KOPT-K1 (cell line): ENCODE measurements around the gene CAMP.
"Not testable (repeated sequence)": the region's sequence is repeated elsewhere in the genome, so short reads cannot be mapped to it uniquely, and the experiment has no call there.

Experiments
- H3K27ac ChIP-seq: fragments of 200-600 bp; sonication (generic); 2 replicates; pipeline ENCODE4 v1.5.1; 2016; ENCODE audit warnings: antibody characterized with exemption, mild to moderate bottlenecking, low read depth, low read length; ENCODE audit not compliant: poor library complexity, severe bottlenecking
- H3K36me3 ChIP-seq: fragments of 200-600 bp; sonication (generic); 2 replicates; pipeline ENCODE4 v1.5.1; 2017; ENCODE audit warnings: antibody characterized with exemption, mild to moderate bottlenecking, low read length, moderate library complexity; ENCODE audit not compliant: insufficient read depth
- H3K9me3 ChIP-seq: fragments of 200-600 bp; sonication (generic); 2 replicates; pipeline ENCODE4 v1.5.1; 2017; ENCODE audit warnings: antibody characterized with exemption, low read length, mild to moderate bottlenecking; ENCODE audit not compliant: insufficient read depth, poor library complexity, severe bottlenecking

Gene CAMP

DNA sequence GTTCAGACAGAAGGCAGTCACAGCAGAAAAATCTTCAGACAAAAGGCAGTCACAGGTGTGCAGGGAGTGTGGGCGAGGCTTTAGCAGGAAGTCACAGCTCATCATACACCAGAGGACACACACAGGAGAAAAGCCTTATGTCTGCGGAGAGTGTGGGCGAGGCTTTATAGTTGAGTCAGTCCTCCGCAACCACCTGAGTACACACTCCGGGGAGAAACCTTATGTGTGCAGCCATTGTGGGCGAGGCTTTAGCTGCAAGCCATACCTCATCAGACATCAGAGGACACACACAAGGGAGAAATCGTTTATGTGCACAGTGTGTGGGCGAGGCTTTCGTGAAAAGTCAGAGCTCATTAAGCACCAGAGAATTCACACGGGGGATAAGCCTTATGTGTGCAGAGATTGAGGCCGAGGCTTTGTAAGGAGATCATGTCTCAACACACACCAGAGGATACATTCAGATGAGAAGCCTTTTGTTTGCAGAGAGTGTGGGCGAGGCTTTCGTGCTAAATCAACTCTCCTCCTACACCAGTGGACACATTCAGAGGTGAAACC lies 45.2 kb downstream of the CAMP start:
- Histone ChIP-seq H3K36me3 (peaks cover 63% of the 10 kb centered on the region), H3K9me3 (no peaks in the 10 kb centered on the region), H3K27ac (no peak overlapping the region)

GRCh38 chr3:48268936-48269561 lies 45.8 kb downstream of the CAMP start:
- peaks cover 57% of the 10 kb centered on the region for H3K36me3 ChIP-seq
- no peak overlapping the region for H3K27ac ChIP-seq
- H3K9me3 ChIP-seq: no peaks in the 10 kb centered on the region

GRCh38 chr3:48269592-48269991 lies 46.3 kb downstream of the CAMP start:
- Histone ChIP-seq H3K36me3 (peaks cover 57% of the 10 kb centered on the region), H3K27ac (no peak overlapping the region), H3K9me3 (no peaks in the 10 kb centered on the region)

GRCh38 chr3:48270306-48270705 lies 47.0 kb downstream of the CAMP start:
- Histone ChIP-seq H3K9me3 (no peaks in the 10 kb centered on the region), H3K36me3 (peaks cover 57% of the 10 kb centered on the region), H3K27ac (no peak overlapping the region)

- peaks cover 52% of the 10 kb centered on the region for H3K36me3 ChIP-seq
- not testable (repeated sequence) for H3K27ac ChIP-seq, H3K9me3 ChIP-seq
Measured at GRCh38 chr3:48271223-48271622, 47.9 kb downstream of the CAMP start.

DNA sequence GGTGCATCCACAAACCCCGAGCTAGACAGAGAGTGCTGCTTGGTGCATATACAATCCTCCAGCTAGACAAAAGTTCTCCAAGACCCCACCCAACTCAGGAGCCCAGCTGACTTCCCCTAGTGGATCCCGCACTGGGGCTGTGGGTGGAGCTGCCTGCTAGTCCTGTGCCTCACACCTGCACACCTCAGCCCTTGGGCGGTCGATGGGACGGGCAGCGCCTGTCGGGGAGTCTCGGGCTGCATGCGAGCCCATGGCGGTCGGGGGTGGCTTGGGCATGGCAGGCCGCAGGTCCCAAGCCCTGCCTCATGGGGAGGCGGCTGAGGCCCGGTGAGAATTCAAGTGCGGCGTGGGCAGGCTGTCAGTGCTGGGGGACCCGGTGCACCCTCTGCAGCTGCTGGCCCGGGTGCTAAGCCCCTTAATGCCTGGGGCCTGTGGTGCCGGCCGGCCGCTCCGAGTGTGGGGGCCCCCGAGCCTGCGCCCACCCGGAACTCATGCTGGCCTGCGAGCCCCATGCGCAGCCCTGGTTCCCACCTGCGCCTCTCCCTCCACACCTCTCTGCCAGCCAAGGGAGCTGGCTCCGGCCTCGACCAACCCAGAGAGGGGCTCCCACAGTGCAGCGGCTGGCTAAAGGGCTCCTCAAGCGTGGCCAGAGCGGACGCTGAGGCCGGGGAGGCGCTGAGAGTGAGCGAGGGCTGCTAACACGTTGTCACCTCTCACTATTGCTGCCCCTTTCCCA lies 48.6 kb downstream of the CAMP start:
- Histone ChIP-seq H3K36me3 (peaks cover 45% of the 10 kb centered on the region), H3K9me3 (no peaks in the 10 kb centered on the region), H3K27ac (no peak overlapping the region)

GRCh38 chr3:48273594-48274211 lies 50.4 kb downstream of the CAMP start:
- H3K9me3 ChIP-seq: no peaks in the 10 kb centered on the region

GRCh38 chr3:48274452-48274851 lies 51.2 kb downstream of the CAMP start:
- no peak overlapping the region for H3K27ac ChIP-seq
- H3K9me3 ChIP-seq: no peaks in the 10 kb centered on the region
- H3K36me3 ChIP-seq: peaks cover 19% of the 10 kb centered on the region

More at GRCh38 chr3:48273594-48274211, 50.4 kb downstream of the CAMP start:
- Histone ChIP-seq H3K36me3 (peaks cover 27% of the 10 kb centered on the region), H3K27ac (no peak overlapping the region)
